Raji (cell line): ENCODE measurements around the gene CSAD.

Source experiments
- POLR2A ChIP-seq: IDR thresholded peaks from 2 replicates; pipeline ENCODE4 v1.6.1; 2011; ENCODE audit warnings: low read depth, low read length, control low read depth; ENCODE audit not compliant: insufficient read depth

CSAD gene

GRCh38 chr12:53221203-53222080 is 40.7 kb upstream of the CSAD start:
- peak; percentile 66 for TF ChIP-seq POLR2A

- peak; percentile 66 for TF ChIP-seq POLR2A
These were observed 40.0 kb upstream of the CSAD start for GRCh38 chr12:53220694-53221202.

GRCh38 chr12:53219956-53220693 is 39.4 kb upstream of the CSAD start:
- TF ChIP-seq POLR2A, result no peak

GRCh38 chr12:53219292-53219955 is 38.7 kb upstream of the CSAD start:
- TF ChIP-seq POLR2A, result no peak

GRCh38 chr12:53218551-53219291 is 38.0 kb upstream of the CSAD start:
- no peak for TF ChIP-seq POLR2A

- TF ChIP-seq POLR2A, result no peak
These were observed 37.2 kb upstream of the CSAD start for GRCh38 chr12:53217931-53218307.

GRCh38 chr12:53217051-53217930 is 36.6 kb upstream of the CSAD start:
- no peak for TF ChIP-seq POLR2A

- no peak for TF ChIP-seq POLR2A
These were observed 34.8 kb upstream of the CSAD start for GRCh38 chr12:53215497-53215896.

- TF ChIP-seq POLR2A, result no peak
These were observed 34.1 kb upstream of the CSAD start for GRCh38 chr12:53214687-53215455.

- TF ChIP-seq POLR2A, result no peak
These were observed 33.5 kb upstream of the CSAD start for GRCh38 chr12:53214221-53214620.

GRCh38 chr12:53213348-53213747 is 32.6 kb upstream of the CSAD start:
- TF ChIP-seq POLR2A, result 0 out of 2 replicates have a peak, but pooled peaks have one; percentile 33

GRCh38 chr12:53212931-53213330 is 32.2 kb upstream of the CSAD start:
- no peak for TF ChIP-seq POLR2A

- no peak for TF ChIP-seq POLR2A
These were observed 31.0 kb upstream of the CSAD start for GRCh38 chr12:53211476-53212381.
